Aorta (tissue), 5 donors: Measurements from ENCODE around the gene ABCC6. TPM values are rescaled to one million over a fixed set of nuclear protein-coding genes. Genes with fewer than 3 reads are reported as not detected.

Experiments used
- ATAC-seq: fragments of 200-7000 bp; cut with Tn5 transposase; one replicate; pipeline ENCODE4 v1.9.1; 2022; ENCODE audit warnings: moderate library complexity; ENCODE audit not compliant: low FRiP score
- DNase-seq, 2 donors: peaks; one replicate each; pipeline ENCODE4 v3.0.0-alpha.2; 2020
- H3K27ac ChIP-seq, 2 donors: one replicate each; pipeline ENCODE4 v1.5.1; 2013; ENCODE audit warnings: low read length in 2 of 2, mild to moderate bottlenecking in 2 of 2, moderate library complexity in 2 of 2, control low read depth in 1 of 2, inconsistent platforms in 1 of 2, low read depth in 1 of 2
- H3K27me3 ChIP-seq, 2 donors: one replicate each; pipeline ENCODE4 v1.6.1; 2013; ENCODE audit warnings: control low read depth in 1 of 2, low read length in 1 of 2, mild to moderate bottlenecking in 1 of 2, moderate library complexity in 1 of 2; ENCODE audit not compliant: insufficient read depth in 2 of 2, control insufficient read depth in 1 of 2
- H3K36me3 ChIP-seq, 2 donors: one replicate each; pipeline ENCODE4 v1.6.1; 2013; ENCODE audit warnings: control low read depth in 1 of 2, low read length in 1 of 2, mild to moderate bottlenecking in 1 of 2; ENCODE audit not compliant: insufficient read depth in 2 of 2, control insufficient read depth in 1 of 2
- H3K4me1 ChIP-seq, 2 donors: one replicate each; pipeline ENCODE4 v1.6.1; 2013; ENCODE audit warnings: low read length in 2 of 2, control low read depth in 1 of 2, mild to moderate bottlenecking in 1 of 2, moderate library complexity in 1 of 2; ENCODE audit not compliant: insufficient read depth in 2 of 2, control insufficient read depth in 1 of 2
- H3K4me3 ChIP-seq, 2 donors: one replicate each; pipeline ENCODE4 v1.5.1; 2013; ENCODE audit warnings: low read length in 2 of 2, control low read depth in 1 of 2, mild to moderate bottlenecking in 1 of 2
- H3K9me3 ChIP-seq: one replicate; pipeline ENCODE4 v1.6.1; 2013; ENCODE audit warnings: mild to moderate bottlenecking, low read length; ENCODE audit not compliant: control insufficient read depth
- WGBS, 2 donors: extraction: QIAGEN DNeasy Blood & Tissue Kit; methylation state at CpG; one replicate each; pipeline ENCODE4 v1.1.7; 2013; 5-methylcytosine and 5-hydroxymethylcytosine counted together
- intact Hi-C, 2 donors: fragments of 100-400 bp; cut with DNase I; formaldehyde crosslinking; loops; one replicate each; pipeline versions ENCODE4 v1.14.2 to v1.15.0; 2022
- polyA plus RNA-seq, 2 donors: library from polyadenylated mRNA; stranded (reverse); fragments of 200-250 nt; gene quantifications; one replicate each; pipeline ENCODE4 v1.2.3, GENCODE V29; 2013
- total RNA-seq, 2 donors: library from RNA; stranded (reverse); fragmentation: NEBNext Ultra II Directional; extraction: Animal tissue kit (Norgen Biotek cat#: 25700); gene quantifications; one replicate each; pipeline ENCODE4 v1.2.1, GENCODE V29; 2021
- donor health status: healthy with polysubstance abuse.
- donor health status: Bipolar disorder and iron deficiency.
- donor health status: DM: no; HTN: no; CAD: no.
- donor health status: DM: no; HTN: no; CAD: no.
- donor health status: DM: yes; HTN: yes; CAD: no.

ABCC6 gene
- total and polyA plus RNA-seq, 4 donors, result 0.20 to 4.6 (median 2.4) TPM

GRCh38 chr16:16102738-16103137, 120.6 kb downstream of the ABCC6 start:
- no peak for ATAC-seq
- WGBS, 2 donors, result 67 to 73% methylated on average over 4 of the region's 4 CpGs
- Histone ChIP-seq H3K36me3 (peaks cover 7 to 8% of the 10 kb centered on the region in 2 donors), H3K4me1 (no peaks in the 10 kb centered on the region), H3K9me3 (no peaks in the 10 kb centered on the region), H3K4me3 (no peak overlapping the region), H3K27ac (no peak overlapping the region), H3K27me3 (no peaks in the 10 kb centered on the region)
- no peak for DNase-seq
- intact Hi-C loops, result no loop called here

- ATAC-seq (no peak), DNase-seq (no peak)
- no peaks in the 10 kb centered on the region for H3K9me3 ChIP-seq
- H3K27me3 ChIP-seq, result no peaks in the 10 kb centered on the region
- no peak overlapping the region for H3K4me3 ChIP-seq
- no peak overlapping the region for H3K27ac ChIP-seq
- no peaks in the 10 kb centered on the region for H3K4me1 ChIP-seq
- H3K36me3 ChIP-seq, result peaks cover 7% of the 10 kb centered on the region in 2 donors
- whole genome bisulfite sequencing, 2 donors, result 69 to 81% methylated on average over 5 of the region's 5 CpGs
- intact Hi-C loops, result no loop called here
Observed at GRCh38 chr16:16101585-16101984, 121.7 kb downstream of the ABCC6 start.

- H3K36me3 ChIP-seq, result peaks cover 5 to 7% of the 10 kb centered on the region in 2 donors
- intact Hi-C loops, result no loop called here
- no peak overlapping the region for H3K4me3 ChIP-seq
- 69 to 81% methylated on average over 8 of the region's 8 CpGs for WGBS, 2 donors
- no peaks in the 10 kb centered on the region for H3K27me3 ChIP-seq
- H3K4me1 ChIP-seq, result no peaks in the 10 kb centered on the region
- no peaks in the 10 kb centered on the region for H3K9me3 ChIP-seq
- no peak overlapping the region for H3K27ac ChIP-seq
- DNase-seq (no peak), ATAC-seq (no peak)
Observed at GRCh38 chr16:16100631-16101030, 122.7 kb downstream of the ABCC6 start.

- no peak for DNase-seq
- H3K36me3 ChIP-seq, result peaks cover 5 to 7% of the 10 kb centered on the region in 2 donors
- no peaks in the 10 kb centered on the region for H3K9me3 ChIP-seq
- ATAC-seq, result no peak
- H3K27me3 ChIP-seq, result no peaks in the 10 kb centered on the region
- no peaks in the 10 kb centered on the region for H3K4me1 ChIP-seq
- H3K27ac ChIP-seq, result no peak overlapping the region
- H3K4me3 ChIP-seq, result no peak overlapping the region
- WGBS, 2 donors, result 95 to 97% methylated on average over 4 of the region's 4 CpGs
- intact Hi-C loops, result loop anchor here in 1 of 2 donors (10.0 kb wide), 2 partner anchors 55 to 225 kb away; no protein-coding TSS in a partner anchor
Observed at GRCh38 chr16:16099320-16099719, 124.0 kb downstream of the ABCC6 start.

Other genes starting within 250 kb of the ABCC6 start
- gene NOMO3, start 9.0 kb upstream of the ABCC6 start, total RNA-seq, result 10 to 100 TPM; 43.2 to 50.9 TPM
- 1 to 10 TPM; 7.0 to 7.7 TPM for gene NOMO3, start 9.0 kb upstream of the ABCC6 start, polyA plus RNA-seq
- gene NPIPA7, start 155.6 kb upstream of the ABCC6 start, total RNA-seq, result 10 to 100 TPM in 1 of 2 donors, 1 to 10 TPM in 1; 7.5 to 25.3 TPM
- 10 to 100 TPM in 1 of 2 donors, not detected in 1; 13.9 TPM for gene NPIPA7, start 155.6 kb upstream of the ABCC6 start, polyA plus RNA-seq